Measurements from ENCODE around the gene CD81.

GRCh38 chr11:2385156-2386151 is 8.3 kb downstream of the CD81 start:
- no peak for TF ChIP-seq ZNF239 (CRISPR knock-in tag; IDR thresholded peaks at IDR 0.05)
- no peak for TF ChIP-seq ZNF512 (tag; IDR thresholded peaks at IDR 0.05)
- TF ChIP-seq KLF16 (IDR thresholded peaks at IDR 0.05): no peak
- no peak for TF ChIP-seq ZNF24 (IDR thresholded peaks at IDR 0.05)
- no peak for TF ChIP-seq ZFP1 (CRISPR knock-in tag; IDR thresholded peaks at IDR 0.05)
- no peak for TF ChIP-seq EHMT2 (IDR thresholded peaks at IDR 0.05)
- no peak for TF ChIP-seq FOXK1 (CRISPR knock-in tag; IDR thresholded peaks at IDR 0.05; ENCODE audit: borderline replicate concordance)
- TF ChIP-seq ILK (tag; IDR thresholded peaks at IDR 0.05; ENCODE audit: borderline replicate concordance, low read depth): no peak
- no peak for TF ChIP-seq ATF2 (CRISPR knock-in tag; IDR thresholded peaks at IDR 0.05)
- TF ChIP-seq ZZZ3 (IDR thresholded peaks at IDR 0.05): no peak
- no peak for TF ChIP-seq SNRNP70 (optimal IDR thresholded peaks at IDR 0.05; ENCODE audit: low read depth, low read length)
- no peak for TF ChIP-seq CBFB (CRISPR knock-in tag; IDR thresholded peaks at IDR 0.05)
- no peak for TF ChIP-seq ZNF707 (CRISPR knock-in tag; conservative IDR thresholded peaks at IDR 0.05)
